A549 (cell line): Measurements from ENCODE around the gene SELENOW. TPM values are rescaled to one million over a fixed set of nuclear protein-coding genes. Genes with fewer than 3 reads are reported as not detected.
"Not testable (repeated sequence)": the region's sequence is repeated elsewhere in the genome, so short reads cannot be mapped to it uniquely, and the experiment has no call there.

Experiments
- ATAC-seq, 2 experiments: fragments of 200-7000 bp in 1 of 2; fragments of >200 bp in 1 of 2; cut with Nextera tagmentation in 1 of 2; cut with Tn5 transposase in 1 of 2; 3 replicates each; pipeline versions ENCODE4 v1.8.0 to v1.9.1; 2018 to 2020; ENCODE audit warnings: mild to moderate bottlenecking in 1 of 2, moderate library complexity in 1 of 2
- CTCF ChIA-PET: fragments of 300-600 bp; sonication (Branson Sonifier 250); formaldehyde crosslinking; extraction: SDS; loops from one replicate; lab custom pipeline; 2021; ENCODE audit warnings: antibody characterized with exemption, inconsistent platforms; lab: Yijun Ruan, JAX
- POLR2A ChIA-PET: fragments of 350-600 bp; formaldehyde crosslinking; extraction: SDS; loops from one replicate; lab custom pipeline; 2021; ENCODE audit warnings: antibody characterized with exemption, inconsistent platforms; lab: Yijun Ruan, JAX
- DNase-seq, 2 experiments: peaks; one replicate each; pipeline versions ENCODE4 v3.0.0 to v3.0.0-alpha.2; 2011 to 2016; ENCODE audit warnings: low read depth in 1 of 2, low spot score in 1 of 2
- FAIRE-seq: peaks from 2 replicates; lab custom pipeline; 2011; peaks lifted over from hg19 to GRCh38; lab: Jason Lieb, UNC
- H3K27ac ChIP-seq, 2 experiments: fragments of >200 bp; sonication (Bioruptor Twin); formaldehyde crosslinking; 3 replicates each; pipeline ENCODE4 v1.5.1; 2016 to 2017
- H3K4me1 ChIP-seq: fragments of >200 bp; sonication (Bioruptor Twin); formaldehyde crosslinking; 3 replicates; pipeline ENCODE4 v1.6.1; 2016
- H3K4me2 ChIP-seq: fragments of >200 bp; sonication (Bioruptor Twin); formaldehyde crosslinking; 3 replicates; pipeline ENCODE4 v1.6.1; 2016
- H3K4me3 ChIP-seq: fragments of >200 bp; sonication (Bioruptor Twin); formaldehyde crosslinking; 3 replicates; pipeline ENCODE4 v1.5.1; 2016
- H3K9me3 ChIP-seq: fragments of >200 bp; sonication (Bioruptor Twin); formaldehyde crosslinking; 3 replicates; pipeline ENCODE4 v1.6.1; 2016
- BCL3 ChIP-seq: fragments of >200 bp; sonication (Bioruptor Twin); formaldehyde crosslinking; IDR thresholded peaks from 3 replicates; pipeline ENCODE4 v1.6.1; 2016
- CBX8 ChIP-seq: fragments of 200-600 bp; sonication (generic); IDR thresholded peaks from 2 replicates; pipeline ENCODE4 v1.6.1; 2016
- CTCF ChIP-seq: fragments of >200 bp; sonication (Bioruptor Twin); formaldehyde crosslinking; IDR thresholded peaks from 3 replicates; pipeline ENCODE4 v1.5.1; 2016
- EHF ChIP-seq: fragments of 250-450 bp; sonication (Bioruptor Pico); IDR thresholded peaks from 2 replicates; pipeline ENCODE4 v1.5.0; 2020; ENCODE audit warnings: mild to moderate bottlenecking
- EHMT2 ChIP-seq: fragments of 200-600 bp; sonication (generic); IDR thresholded peaks from 2 replicates; pipeline ENCODE4 v1.6.1; 2016; ENCODE audit warnings: antibody characterized with exemption, low read depth, mild to moderate bottlenecking, moderate library complexity
- EP300 ChIP-seq, 2 experiments: fragments of >200 bp; sonication (Bioruptor Twin); formaldehyde crosslinking; IDR thresholded peaks; 2 replicates in 1 of 2; 3 replicates in 1 of 2; pipeline ENCODE4 v1.6.1; 2016 to 2017
- ESRRA ChIP-seq: fragments of 150-350 bp; IDR thresholded peaks from 2 replicates; pipeline ENCODE4 v1.6.1; 2014; ENCODE audit warnings: mild to moderate bottlenecking, low read length, borderline replicate concordance
- FOSL2 ChIP-seq, 2 experiments: fragments of 450-650 bp in 1 of 2; fragments of >200 bp in 1 of 2; sonication (Bioruptor Twin) in 1 of 2; formaldehyde crosslinking; IDR thresholded peaks; 2 replicates each; pipeline versions ENCODE4 v1.5.0 to v1.6.1; 2016 to 2020; ENCODE audit warnings: mild to moderate bottlenecking in 1 of 2, moderate library complexity in 1 of 2
- KDM5A ChIP-seq: fragments of 200-600 bp; sonication (generic); IDR thresholded peaks from 2 replicates; pipeline ENCODE4 v1.6.1; 2016; ENCODE audit warnings: antibody characterized with exemption, mild to moderate bottlenecking
- MAZ ChIP-seq: fragments of 150-350 bp; IDR thresholded peaks from 2 replicates; pipeline ENCODE4 v1.6.1; 2014; ENCODE audit warnings: antibody characterized with exemption, low read depth, low read length, borderline replicate concordance
- PBX3 ChIP-seq: IDR thresholded peaks from 2 replicates; pipeline ENCODE4 v1.6.1; 2012
- POLR2A ChIP-seq: IDR thresholded peaks from 2 replicates; pipeline ENCODE4 v1.6.1; 2012; ENCODE audit warnings: mild to moderate bottlenecking, low read length
- RCOR1 ChIP-seq: fragments of 150-350 bp; IDR thresholded peaks from 2 replicates; pipeline ENCODE4 v1.6.1; 2014; ENCODE audit warnings: antibody characterized with exemption, low read length, low read depth
- RFX5 ChIP-seq: fragments of 450-650 bp; IDR thresholded peaks from 2 replicates; pipeline ENCODE4 v1.7.1; 2014; ENCODE audit warnings: antibody characterized with exemption, mild to moderate bottlenecking, moderate library complexity
- TFCP2L1 ChIP-seq: fragments of 250-450 bp; sonication (Bioruptor Pico); IDR thresholded peaks from 2 replicates; pipeline ENCODE4 v1.5.0; 2021; ENCODE audit warnings: mild to moderate bottlenecking
- ZFP36 ChIP-seq: fragments of 450-650 bp; IDR thresholded peaks from 2 replicates; pipeline ENCODE4 v1.6.1; 2014; ENCODE audit warnings: borderline replicate concordance; ENCODE audit not compliant: partially characterized antibody
- WGBS: methylation state at CpG from one replicate; pipeline ENCODE4 v1.1.6; 2017; ENCODE audit errors: missing lambda C conversion rate; 5-methylcytosine and 5-hydroxymethylcytosine counted together
- polyA plus RNA-seq, 4 experiments: library from polyadenylated mRNA; depleted of rRNA in 3 of 4; stranded (reverse); fragments of >200 nt; fragmentation: RNase III in 1 of 4; extraction: RNeasy Plus Mini Kit Qiagen cat#74134 plus additional on column Dnase treatment in 1 of 4; gene quantifications; 2 replicates in 3 of 4; 3 replicates in 1 of 4; pipeline ENCODE4 v1.2.3, GENCODE V29; 2011 to 2017
- TF ChIP-seq, protein P1 (sequence below): IDR thresholded peaks from 2 replicates; pipeline ENCODE4 v1.6.1; 2012
- TF ChIP-seq, protein P2 (sequence below): fragments of 250-450 bp; sonication (Bioruptor Pico); IDR thresholded peaks from 2 replicates; pipeline ENCODE4 v1.5.0; 2021; ENCODE audit warnings: mild to moderate bottlenecking, moderate library complexity, borderline replicate concordance

The SELENOW gene
- polyA plus RNA-seq, 2 of the 4 experiments (the other 2 are of a cell fraction) = 114 to 155 TPM

- TF ChIP-seq EP300 (IDR thresholded peaks at IDR 0.05) = no peak
- TF ChIP-seq BCL3 = peak; percentile 96; the same call in 2 of the 3 replicates
- peak; percentile 77; the same call in 1 of the 2 replicates for TF ChIP-seq PBX3
- peak; percentile 98 for TF ChIP-seq EHF (CRISPR knock-in tag)
- peak; percentile 63 for TF ChIP-seq KDM5A
- TF ChIP-seq, all 56 proteins: peak for 28
Observed at GRCh38 chr19:47745010-47745901, 33.2 kb upstream of the SELENOW start, which contains the start of gene NOP53 (continued).

DNA sequence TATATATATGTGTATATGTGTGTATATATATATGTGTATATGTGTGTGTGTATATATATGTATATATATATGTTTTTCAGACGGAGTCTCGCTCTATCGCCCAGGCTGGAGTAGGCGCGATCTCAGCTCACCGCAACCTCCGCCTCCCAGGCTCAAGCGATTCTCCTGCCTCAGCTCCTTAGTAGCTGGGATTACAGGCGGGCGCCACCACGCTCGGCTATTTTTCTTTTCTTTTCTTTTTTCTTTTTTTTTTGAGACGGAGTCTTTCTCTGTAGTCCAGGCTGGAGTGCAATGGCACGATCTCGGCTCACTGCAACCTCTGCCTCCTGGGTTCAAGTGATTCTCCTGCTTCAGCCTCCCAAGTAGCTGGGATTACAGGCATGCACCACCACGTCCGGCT lies 32.4 kb upstream of the SELENOW start:
- POLR2A ChIA-PET = interaction anchor here (0.6 to 4.5 kb wide), 7 partner anchors 10 to 34 kb away, joined by 3 to 69 read pairs (median 6); partner anchors contain the start of gene EHD2
- Histone ChIP-seq H3K4me2 (peak overlapping the region; percentile 72), H3K4me1 (peaks cover 33% of the 10 kb centered on the region), H3K4me3 (peak overlapping the region; percentile 56), H3K27ac (peak overlapping the region; percentile 95 to 96)
- ATAC-seq, DNase-seq, H3K9me3 ChIP-seq, FAIRE-seq: not testable (repeated sequence)
- CTCF ChIA-PET = interaction anchor here (0.7 to 42.0 kb wide), 7 partner anchors 10 to 310 kb away, joined by 3 to 1389 read pairs (median 5); partner anchors contain the start of gene EHD2
- WGBS = 62% methylated on average over 17 of the region's 17 CpGs

DNA sequence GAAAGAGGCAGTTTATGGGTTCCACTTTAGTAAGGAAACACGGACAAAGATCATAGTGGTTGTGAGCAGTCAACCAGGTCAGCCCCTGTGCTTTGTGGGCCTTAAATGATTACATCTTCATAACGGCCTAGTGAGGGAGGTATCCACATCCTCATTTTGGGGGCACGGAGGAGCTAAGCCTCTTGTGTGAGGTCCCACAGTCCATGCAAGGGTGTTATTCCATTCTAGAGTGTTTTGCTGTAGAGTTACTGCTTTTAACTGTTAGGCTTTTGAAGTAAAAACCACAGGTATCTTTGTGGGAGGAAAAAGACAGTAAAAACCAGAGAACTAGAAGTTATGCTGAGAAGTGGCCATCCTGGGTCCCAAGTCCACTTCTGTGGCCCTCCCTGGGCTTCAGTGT lies 29.2 kb upstream of the SELENOW start:
- no peaks in the 10 kb centered on the region for H3K9me3 ChIP-seq
- no peak for FAIRE-seq
- POLR2A ChIA-PET = no interaction called here
- TF ChIP-seq CBX8 (no peak), POLR2A (no peak), TFCP2L1 (no peak), EHMT2 (no peak), RCOR1 (no peak), RFX5 (no peak), CTCF (no peak), MAZ (no peak), ESRRA (no peak), EP300 (IDR thresholded peaks at IDR 0.05) (no peak), FOSL2 (IDR thresholded peaks at IDR 0.05) (no peak), FOSL2 (CRISPR knock-in tag; IDR thresholded peaks at IDR 0.05) (no peak), ZFP36 (no peak)
- TF ChIP-seq, protein P1, sequence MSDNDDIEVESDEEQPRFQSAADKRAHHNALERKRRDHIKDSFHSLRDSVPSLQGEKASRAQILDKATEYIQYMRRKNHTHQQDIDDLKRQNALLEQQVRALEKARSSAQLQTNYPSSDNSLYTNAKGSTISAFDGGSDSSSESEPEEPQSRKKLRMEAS = no peak
- TF ChIP-seq, protein P2, sequence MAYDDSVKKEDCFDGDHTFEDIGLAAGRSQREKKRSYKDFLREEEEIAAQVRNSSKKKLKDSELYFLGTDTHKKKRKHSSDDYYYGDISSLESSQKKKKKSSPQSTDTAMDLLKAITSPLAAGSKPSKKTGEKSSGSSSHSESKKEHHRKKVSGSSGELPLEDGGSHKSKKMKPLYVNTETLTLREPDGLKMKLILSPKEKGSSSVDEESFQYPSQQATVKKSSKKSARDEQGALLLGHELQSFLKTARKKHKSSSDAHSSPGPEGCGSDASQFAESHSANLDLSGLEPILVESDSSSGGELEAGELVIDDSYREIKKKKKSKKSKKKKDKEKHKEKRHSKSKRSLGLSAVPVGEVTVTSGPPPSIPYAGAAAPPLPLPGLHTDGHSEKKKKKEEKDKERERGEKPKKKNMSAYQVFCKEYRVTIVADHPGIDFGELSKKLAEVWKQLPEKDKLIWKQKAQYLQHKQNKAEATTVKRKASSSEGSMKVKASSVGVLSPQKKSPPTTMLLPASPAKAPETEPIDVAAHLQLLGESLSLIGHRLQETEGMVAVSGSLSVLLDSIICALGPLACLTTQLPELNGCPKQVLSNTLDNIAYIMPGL (CRISPR knock-in tag) = no peak
- TF ChIP-seq, all 56 proteins: peak for 0
- ATAC-seq = no peak
- Histone ChIP-seq H3K4me3 (no peak overlapping the region), H3K4me2 (no peak overlapping the region), H3K27ac (no peak overlapping the region), H3K4me1 (peaks cover 17% of the 10 kb centered on the region)
- CTCF ChIA-PET = interaction anchor here (2.1 to 42.0 kb wide), 4 partner anchors 16 to 313 kb away, joined by 8 to 1389 read pairs (median 78); partner anchors contain the start of gene EHD2
- 87% methylated on average over 3 of the region's 3 CpGs for WGBS
- DNase-seq = no peak
